Parathyroid adenoma (tissue), 2 donors: Measurements from ENCODE around the gene PDCD1LG2.
A peak's percentile ranks its signal among the peaks of the same experiment; 100 is the strongest.

Experiments
- H2AFZ ChIP-seq: fragments of 300-600 bp; sonication (generic); one replicate; pipeline ENCODE4 v1.7.0; 2017; ENCODE audit warnings: antibody characterized with exemption, mild to moderate bottlenecking
- H3K27ac ChIP-seq: fragments of 300-600 bp; sonication (generic); one replicate; pipeline ENCODE4 v1.7.0; 2017
- H3K27me3 ChIP-seq: fragments of 300-600 bp; sonication (generic); one replicate; pipeline ENCODE4 v1.7.0; 2017; ENCODE audit warnings: low read length; ENCODE audit not compliant: control insufficient read depth, insufficient read depth
- H3K36me3 ChIP-seq: fragments of 300-600 bp; sonication (generic); one replicate; pipeline ENCODE4 v1.7.0; 2017; ENCODE audit warnings: low read length; ENCODE audit not compliant: control insufficient read depth, insufficient read depth
- H3K4me1 ChIP-seq: fragments of 300-600 bp; sonication (generic); one replicate; pipeline ENCODE4 v1.7.0; 2017; ENCODE audit warnings: control low read depth
- H3K4me2 ChIP-seq: fragments of 300-600 bp; sonication (generic); one replicate; pipeline ENCODE4 v1.7.0; 2017; ENCODE audit warnings: low read length
- H3K4me3 ChIP-seq: fragments of 300-600 bp; sonication (generic); one replicate; pipeline ENCODE4 v1.7.0; 2017; ENCODE audit warnings: low read depth, low read length
- H3K79me2 ChIP-seq: fragments of 300-600 bp; sonication (generic); one replicate; pipeline ENCODE4 v1.7.0; 2017; ENCODE audit warnings: control low read depth
- H3K9ac ChIP-seq: fragments of 300-600 bp; sonication (generic); one replicate; pipeline ENCODE4 v1.7.0; 2017; ENCODE audit warnings: mild to moderate bottlenecking
- H3K9me3 ChIP-seq: fragments of 300-600 bp; sonication (generic); one replicate; pipeline ENCODE4 v1.7.0; 2017; ENCODE audit warnings: low read length; ENCODE audit not compliant: control insufficient read depth
- TF ChIP-seq, protein P1 (sequence below): fragments of 300-600 bp; sonication (generic); IDR thresholded peaks from one replicate; pipeline ENCODE4 v1.7.0; 2017; ENCODE audit warnings: antibody characterized with exemption, mild to moderate bottlenecking
- donor health status: primary hyperparathyroidism.

Gene PDCD1LG2

DNA sequence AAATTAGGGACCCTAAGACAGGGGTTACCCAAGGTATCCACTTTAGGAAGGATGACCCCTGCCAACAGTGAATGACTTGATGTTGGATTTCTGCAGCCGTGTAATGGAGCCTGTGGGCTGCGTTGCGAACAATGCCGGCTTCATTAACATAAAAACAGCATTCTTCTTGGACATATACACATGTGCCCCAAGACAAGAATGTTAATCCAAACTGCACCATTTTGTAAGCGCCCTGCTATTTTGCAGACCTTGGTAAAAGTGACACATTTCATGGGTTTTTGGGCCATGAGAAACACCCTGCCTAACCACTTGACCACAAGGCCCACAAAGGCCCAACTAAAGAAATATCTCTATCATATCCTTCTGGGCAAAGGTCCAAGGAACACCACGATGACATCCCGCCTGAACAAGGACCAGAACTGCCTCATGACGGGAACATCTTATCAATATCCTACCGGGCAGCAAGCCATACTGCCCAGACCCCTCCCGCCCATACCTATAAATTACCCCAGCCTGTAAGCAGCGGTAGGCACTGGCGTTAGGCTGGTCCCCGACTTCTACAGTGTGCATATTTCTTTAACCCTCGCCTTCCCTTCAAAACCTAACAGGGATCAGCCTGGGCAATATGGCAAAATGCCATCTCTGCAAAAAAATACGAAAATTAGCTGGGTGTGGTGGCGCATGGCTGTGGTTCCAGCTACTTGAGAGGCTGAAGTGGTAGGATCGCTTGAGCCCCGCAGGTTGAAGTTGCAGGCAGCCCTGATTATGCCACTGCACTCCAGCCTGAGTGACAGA is 9.7 kb upstream of the PDCD1LG2 start:
- no peaks in the 10 kb centered on the region for H3K36me3 ChIP-seq
- H3K4me3 ChIP-seq = no peak overlapping the region
- peak overlapping the region; percentile 18 for H3K27ac ChIP-seq
- no peak overlapping the region for H3K9ac ChIP-seq
- H3K27me3 ChIP-seq = no peaks in the 10 kb centered on the region
- H3K4me2 ChIP-seq = no peak overlapping the region
- no peaks in the 10 kb centered on the region for H3K79me2 ChIP-seq
- no peaks in the 10 kb centered on the region for H3K4me1 ChIP-seq
- H3K9me3 ChIP-seq = no peaks in the 10 kb centered on the region
- TF ChIP-seq, protein P1, sequence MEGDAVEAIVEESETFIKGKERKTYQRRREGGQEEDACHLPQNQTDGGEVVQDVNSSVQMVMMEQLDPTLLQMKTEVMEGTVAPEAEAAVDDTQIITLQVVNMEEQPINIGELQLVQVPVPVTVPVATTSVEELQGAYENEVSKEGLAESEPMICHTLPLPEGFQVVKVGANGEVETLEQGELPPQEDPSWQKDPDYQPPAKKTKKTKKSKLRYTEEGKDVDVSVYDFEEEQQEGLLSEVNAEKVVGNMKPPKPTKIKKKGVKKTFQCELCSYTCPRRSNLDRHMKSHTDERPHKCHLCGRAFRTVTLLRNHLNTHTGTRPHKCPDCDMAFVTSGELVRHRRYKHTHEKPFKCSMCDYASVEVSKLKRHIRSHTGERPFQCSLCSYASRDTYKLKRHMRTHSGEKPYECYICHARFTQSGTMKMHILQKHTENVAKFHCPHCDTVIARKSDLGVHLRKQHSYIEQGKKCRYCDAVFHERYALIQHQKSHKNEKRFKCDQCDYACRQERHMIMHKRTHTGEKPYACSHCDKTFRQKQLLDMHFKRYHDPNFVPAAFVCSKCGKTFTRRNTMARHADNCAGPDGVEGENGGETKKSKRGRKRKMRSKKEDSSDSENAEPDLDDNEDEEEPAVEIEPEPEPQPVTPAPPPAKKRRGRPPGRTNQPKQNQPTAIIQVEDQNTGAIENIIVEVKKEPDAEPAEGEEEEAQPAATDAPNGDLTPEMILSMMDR = no peak
- peak overlapping the region; percentile 10 for H2AFZ ChIP-seq

DNA sequence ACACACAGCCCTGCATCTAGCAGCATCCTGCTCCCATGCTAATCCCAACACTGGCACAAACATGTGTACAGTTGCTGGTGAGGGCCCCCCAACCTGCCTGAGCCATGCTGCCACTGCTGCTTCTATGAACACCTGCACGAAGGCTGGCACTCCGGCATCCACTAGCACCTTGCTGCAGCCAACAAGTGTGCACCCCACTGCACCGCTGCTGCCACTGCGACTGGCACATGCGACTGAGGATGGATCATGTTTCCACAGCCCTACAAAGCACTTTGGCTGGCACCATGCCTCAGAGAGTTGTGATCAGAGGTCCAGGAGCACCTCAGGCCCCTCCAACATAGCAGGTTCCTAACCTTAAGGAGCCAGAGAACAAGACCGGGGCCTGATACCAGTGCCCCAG is 7.8 kb upstream of the PDCD1LG2 start:
- H3K9me3 ChIP-seq = no peaks in the 10 kb centered on the region
- H3K36me3 ChIP-seq = no peaks in the 10 kb centered on the region
- no peaks in the 10 kb centered on the region for H3K27me3 ChIP-seq
- TF ChIP-seq, protein P1 = no peak
- H3K9ac ChIP-seq = no peak overlapping the region
- no peak overlapping the region for H3K4me2 ChIP-seq
- H3K4me1 ChIP-seq = no peaks in the 10 kb centered on the region
- H3K4me3 ChIP-seq = no peak overlapping the region
- no peak overlapping the region for H2AFZ ChIP-seq
- H3K79me2 ChIP-seq = no peaks in the 10 kb centered on the region
- no peak overlapping the region for H3K27ac ChIP-seq

DNA sequence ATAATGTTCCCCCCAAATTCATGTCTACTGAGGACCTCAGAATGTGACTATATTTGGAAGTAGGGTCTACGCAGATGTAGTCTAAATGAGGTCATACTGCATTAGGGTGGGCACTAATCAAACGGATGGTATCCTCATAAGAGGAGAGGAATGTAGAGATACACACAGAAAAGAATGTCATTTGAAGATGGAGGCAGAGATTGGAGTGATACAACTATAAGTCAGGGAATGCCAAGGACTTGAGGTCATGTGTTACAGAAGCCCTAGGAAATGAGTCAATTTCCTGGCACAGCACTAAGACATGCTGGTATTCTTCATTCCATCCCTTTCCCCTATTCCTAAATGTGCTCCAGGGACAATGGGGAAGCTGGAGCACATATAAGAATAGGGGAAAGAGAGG is 758 bp upstream of the PDCD1LG2 start:
- no peaks in the 10 kb centered on the region for H3K36me3 ChIP-seq
- no peak overlapping the region for H3K4me2 ChIP-seq
- H3K9me3 ChIP-seq = no peaks in the 10 kb centered on the region
- no peak overlapping the region for H2AFZ ChIP-seq
- H3K4me1 ChIP-seq = no peaks in the 10 kb centered on the region
- no peak overlapping the region for H3K27ac ChIP-seq
- H3K27me3 ChIP-seq = no peaks in the 10 kb centered on the region
- H3K4me3 ChIP-seq = no peak overlapping the region
- no peaks in the 10 kb centered on the region for H3K79me2 ChIP-seq
- TF ChIP-seq, protein P1 = no peak
- no peak overlapping the region for H3K9ac ChIP-seq

- Histone ChIP-seq H3K9ac (no peak overlapping the region), H3K4me3 (no peak overlapping the region), H3K4me2 (no peak overlapping the region), H2AFZ (no peak overlapping the region), H3K9me3 (no peaks in the 10 kb centered on the region), H3K27ac (no peak overlapping the region), H3K4me1 (no peaks in the 10 kb centered on the region), H3K36me3 (no peaks in the 10 kb centered on the region), H3K27me3 (no peaks in the 10 kb centered on the region), H3K79me2 (no peaks in the 10 kb centered on the region)
- TF ChIP-seq, protein P1 = no peak
Observed at GRCh38 chr9:5510989-5511388, 658 bp downstream of the PDCD1LG2 start.

DNA sequence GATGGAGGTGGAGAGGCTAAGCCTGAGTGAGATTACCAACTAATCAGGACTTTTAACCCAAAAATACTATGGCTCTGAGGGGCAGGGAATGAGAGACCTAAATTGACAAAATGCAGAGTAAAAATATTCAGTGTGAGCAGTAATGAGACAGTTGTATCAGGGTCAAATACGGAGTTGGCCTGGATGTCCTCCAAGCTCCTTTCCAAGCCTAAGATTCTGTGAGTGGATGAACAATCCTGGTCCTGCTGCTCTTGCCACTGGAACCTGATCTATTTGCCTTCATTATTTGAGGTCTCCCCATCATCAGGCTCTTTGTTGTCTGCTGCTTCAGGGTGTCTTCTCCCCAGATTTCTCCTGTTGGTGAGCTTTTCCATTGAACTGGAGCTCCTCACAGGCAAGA is 1.1 kb downstream of the PDCD1LG2 start:
- no peaks in the 10 kb centered on the region for H3K27me3 ChIP-seq
- no peak overlapping the region for H3K4me2 ChIP-seq
- no peaks in the 10 kb centered on the region for H3K36me3 ChIP-seq
- TF ChIP-seq, protein P1 = no peak
- H3K79me2 ChIP-seq = no peaks in the 10 kb centered on the region
- no peaks in the 10 kb centered on the region for H3K9me3 ChIP-seq
- H2AFZ ChIP-seq = no peak overlapping the region
- H3K4me1 ChIP-seq = no peaks in the 10 kb centered on the region
- no peak overlapping the region for H3K27ac ChIP-seq
- no peak overlapping the region for H3K4me3 ChIP-seq
- H3K9ac ChIP-seq = no peak overlapping the region
